ENCODE results near the gene SNED1.
"Not testable (repeated sequence)": the region's sequence is repeated elsewhere in the genome, so short reads cannot be mapped to it uniquely, and the experiment has no call there.

- not testable (repeated sequence) for TF ChIP-seq CTCF (conservative IDR thresholded peaks at IDR 0.05); EZH2 (IDR thresholded peaks at IDR 0.05; ENCODE audit: low read depth)
These were observed 94.8 kb downstream of the SNED1 start for GRCh38 chr2:241093133-241093781.

Measured in PC-9 (cell line).